AG04449 (cell line): ENCODE results near the gene PTPA.

Experiments used
- CTCF ChIA-PET: fragments of 350-600 bp; formaldehyde crosslinking; extraction: SDS; loops from one replicate; lab custom pipeline; 2021; ENCODE audit warnings: antibody characterized with exemption; lab: Yijun Ruan, JAX
- POLR2A ChIA-PET: fragments of 400-600, 350-600 bp; formaldehyde crosslinking; extraction: SDS; loops from one replicate; lab custom pipeline; 2020; ENCODE audit warnings: antibody characterized with exemption, inconsistent platforms; lab: Yijun Ruan, JAX
- DNase-seq: peaks from one replicate; pipeline ENCODE4 v3.0.0-alpha.2; 2010; ENCODE audit warnings: low read depth, low spot score
- H3K4me3 ChIP-seq: 2 replicates; pipeline ENCODE4 v1.5.1; 2011; ENCODE audit warnings: low read depth, mild to moderate bottlenecking, control low read depth, low read length
- CTCF ChIP-seq: IDR thresholded peaks from one replicate; pipeline ENCODE4 v1.5.1; 2011; ENCODE audit warnings: mild to moderate bottlenecking, moderate library complexity, low read length, control low read depth, inconsistent platforms; ENCODE audit not compliant: insufficient read depth; ENCODE audit errors: missing control alignments

Gene PTPA

GRCh38 chr9:129110740-129111527 lies at the start of gene PTPA, which contains the start of gene CRAT:
TSS of gene PTPA (plus strand) at chr9:129111415. CDS start at chr9:129111601, 186 bp downstream.
TSS of gene CRAT (minus strand) at chr9:129110793. CDS start at chr9:129110509, 284 bp downstream.
- ChIA-PET POLR2A (interaction anchor here (0.6 to 1.7 kb wide), 4 partner anchors 29 to 657 kb away, joined by 3 to 4 read pairs (median 4); partner anchors contain the start of gene IER5L), CTCF (interaction anchor here (1.7 to 8.3 kb wide), 2 partner anchors 20 to 28 kb away, joined by 5 to 64 read pairs; no protein-coding TSS in a partner anchor)
- peak within 1 kb of the TSS; percentile 93 for H3K4me3 ChIP-seq
- no peak for DNase-seq
- no peak for TF ChIP-seq CTCF

- CTCF ChIA-PET, result no interaction called here
- DNase-seq, result no peak
- H3K4me3 ChIP-seq, result no peak overlapping the region
- POLR2A ChIA-PET, result no interaction called here
- TF ChIP-seq CTCF, result no peak
Observed at GRCh38 chr9:129063061-129063460, 48.2 kb upstream of the PTPA start.

GRCh38 chr9:129064499-129064908 lies 46.7 kb upstream of the PTPA start:
- H3K4me3 ChIP-seq, result no peak overlapping the region
- no peak for TF ChIP-seq CTCF
- POLR2A ChIA-PET, result no interaction called here
- CTCF ChIA-PET, result no interaction called here
- DNase-seq, result no peak

- DNase-seq, result no peak
- no peak for TF ChIP-seq CTCF
- ChIA-PET CTCF (interaction anchor here (1.7 kb wide), 1 partner anchor 39 kb away, joined by 5 read pairs; the partner anchor contains the start of gene SH3GLB2), POLR2A (no interaction called here)
- no peak overlapping the region for H3K4me3 ChIP-seq
Observed at GRCh38 chr9:129068110-129068509, 43.1 kb upstream of the PTPA start.

- POLR2A ChIA-PET, result no interaction called here
- CTCF ChIA-PET, result no interaction called here
- DNase-seq, result no peak
- no peak for TF ChIP-seq CTCF
- no peak overlapping the region for H3K4me3 ChIP-seq
Observed at GRCh38 chr9:129068990-129069861, 42.0 kb upstream of the PTPA start.
